PC-3 (cell line): Measurements from ENCODE around the gene GGNBP2. TPM values are rescaled to one million over a fixed set of nuclear protein-coding genes. Genes with fewer than 3 reads are reported as not detected.

Source experiments
- ATAC-seq: fragments of 200-7000 bp; cut with Tn5 transposase; 2 replicates; pipeline ENCODE4 v1.9.1; 2020; ENCODE audit warnings: mild to moderate bottlenecking, moderate library complexity
- BruUV-seq: library from RNA; stranded (reverse); fragments of 400-500 nt; replicated peaks from 2 replicates; lab custom pipeline; 2021; lab: Mats Ljungman, UMichigan
- CTCF ChIA-PET: fragments of 300-600 bp; sonication (Branson Sonifier 250); formaldehyde crosslinking; loops from one replicate; lab custom pipeline; 2022; ENCODE audit warnings: antibody characterized with exemption; lab: Charles Lee
- POLR2A ChIA-PET: fragments of 300-600 bp; sonication (Branson Sonifier 250); formaldehyde crosslinking; loops from one replicate; lab custom pipeline; 2022; ENCODE audit warnings: antibody characterized with exemption; ENCODE audit not compliant: unreplicated experiment; lab: Charles Lee
- DNase-seq: peaks from one replicate; pipeline ENCODE4 v3.0.0-alpha.2; 2015
- H2AFZ ChIP-seq: fragments of 300-600 bp; sonication (generic); 2 replicates; pipeline ENCODE4 v1.6.0; 2016; ENCODE audit warnings: antibody characterized with exemption, low read length
- H3F3A ChIP-seq: fragments of 300-600 bp; sonication (generic); one replicate; pipeline ENCODE4 v1.6.0; 2017; ENCODE audit warnings: antibody characterized with exemption, low read length, control low read depth, mild to moderate bottlenecking; ENCODE audit not compliant: unreplicated experiment
- H3K27ac ChIP-seq: fragments of 300-600 bp; sonication (generic); 2 replicates; pipeline ENCODE4 v1.5.1; 2016; ENCODE audit warnings: mild to moderate bottlenecking, low read length
- H3K27me3 ChIP-seq: fragments of 300-600 bp; sonication (generic); 2 replicates; pipeline ENCODE4 v1.6.1; 2016; ENCODE audit warnings: low read length, mixed read lengths
- H3K36me3 ChIP-seq: fragments of 300-600 bp; sonication (generic); 2 replicates; pipeline ENCODE4 v1.6.1; 2016; ENCODE audit warnings: low read depth, mixed run types, low read length, mixed read lengths
- H3K4me1 ChIP-seq: fragments of 300-600 bp; sonication (generic); 2 replicates; pipeline ENCODE4 v1.5.1; 2016; ENCODE audit warnings: low read length; ENCODE audit not compliant: insufficient read depth
- H3K4me2 ChIP-seq: fragments of 300-600 bp; sonication (generic); 2 replicates; pipeline ENCODE4 v1.6.0; 2016; ENCODE audit warnings: low read length
- H3K4me3 ChIP-seq: fragments of 300-600 bp; sonication (generic); 2 replicates; pipeline ENCODE4 v1.5.1; 2016; ENCODE audit warnings: mild to moderate bottlenecking, low read length, mixed read lengths
- H3K79me2 ChIP-seq: fragments of 300-600 bp; sonication (generic); 2 replicates; pipeline ENCODE4 v1.6.1; 2017; ENCODE audit warnings: low read length, mixed read lengths
- H3K9ac ChIP-seq: fragments of 300-600 bp; sonication (generic); 2 replicates; pipeline ENCODE4 v1.6.0; 2016; ENCODE audit warnings: mild to moderate bottlenecking, low read length
- H3K9me2 ChIP-seq: fragments of 300-600 bp; sonication (generic); replicated peaks from 2 replicates; pipeline ENCODE4 v1.6.1; 2016; ENCODE audit warnings: mixed run types, low read length, mixed read lengths
- H3K9me3 ChIP-seq: fragments of 300-600 bp; sonication (generic); 2 replicates; pipeline ENCODE4 v1.6.1; 2016; ENCODE audit warnings: low read length, mixed read lengths
- H4K20me1 ChIP-seq: fragments of 300-600 bp; sonication (generic); 2 replicates; pipeline ENCODE4 v1.6.1; 2016; ENCODE audit warnings: low read length, mixed read lengths
- CTCF ChIP-seq: fragments of 300-600 bp; sonication (generic); conservative IDR thresholded peaks from 2 replicates; pipeline ENCODE4 v1.5.1; 2017; ENCODE audit warnings: antibody characterized with exemption, low read depth, mild to moderate bottlenecking, low read length
- EZH2 ChIP-seq: fragments of 300-600 bp; sonication (generic); IDR thresholded peaks from one replicate; pipeline ENCODE4 v1.6.1; 2017; ENCODE audit warnings: antibody characterized with exemption, mild to moderate bottlenecking, low read length; ENCODE audit not compliant: unreplicated experiment
- EZH2phosphoT487 ChIP-seq: fragments of 300-600 bp; sonication (generic); IDR thresholded peaks from 2 replicates; pipeline ENCODE4 v1.6.1; 2018; ENCODE audit warnings: mild to moderate bottlenecking, antibody characterized with exemption, low read length, borderline replicate concordance
- intact Hi-C: fragments of 100-400 bp; cut with micrococcal nuclease; formaldehyde crosslinking; loops from 2 replicates; pipeline ENCODE4 v1.9.0; 2023
- total RNA-seq: library from RNA; depleted of rRNA; stranded (reverse); fragments of >200 nt; gene quantifications from 2 replicates; pipeline ENCODE4 v1.2.3, GENCODE V29; 2014

GGNBP2 gene
- total RNA-seq, 1 experiment from 2014 or later = 33.0 TPM

- H3K27me3 ChIP-seq = no peaks in the 10 kb centered on the region
- H3K4me2 ChIP-seq = no peak overlapping the region
- TF ChIP-seq CTCF (no peak), EZH2 (no peak)
- intact Hi-C loops = no loop called here
- no peaks in the 10 kb centered on the region for H3K4me1 ChIP-seq
- no peak overlapping the region for H3K4me3 ChIP-seq
- H3K27ac ChIP-seq = no peak overlapping the region
- ChIA-PET POLR2A (no interaction called here), CTCF (no interaction called here)
- no peak overlapping the region for H3K9ac ChIP-seq
- H3K79me2 ChIP-seq = no peaks in the 10 kb centered on the region
- H3K9me3 ChIP-seq = no peaks in the 10 kb centered on the region
- no peaks in the 10 kb centered on the region for H3K9me2 ChIP-seq
- no peak for DNase-seq
- H2AFZ ChIP-seq = no peak overlapping the region
- no TSS peak for BruUV-seq
- H3F3A ChIP-seq = no peaks in the 10 kb centered on the region
- ATAC-seq = no peak
- peaks cover under 1% of the 10 kb centered on the region; the same call in 1 of the 2 replicates for H3K36me3 ChIP-seq
- no peaks in the 10 kb centered on the region for H4K20me1 ChIP-seq
These were observed 43.4 kb upstream of the GGNBP2 start for GRCh38 chr17:36501351-36501750.

DNA sequence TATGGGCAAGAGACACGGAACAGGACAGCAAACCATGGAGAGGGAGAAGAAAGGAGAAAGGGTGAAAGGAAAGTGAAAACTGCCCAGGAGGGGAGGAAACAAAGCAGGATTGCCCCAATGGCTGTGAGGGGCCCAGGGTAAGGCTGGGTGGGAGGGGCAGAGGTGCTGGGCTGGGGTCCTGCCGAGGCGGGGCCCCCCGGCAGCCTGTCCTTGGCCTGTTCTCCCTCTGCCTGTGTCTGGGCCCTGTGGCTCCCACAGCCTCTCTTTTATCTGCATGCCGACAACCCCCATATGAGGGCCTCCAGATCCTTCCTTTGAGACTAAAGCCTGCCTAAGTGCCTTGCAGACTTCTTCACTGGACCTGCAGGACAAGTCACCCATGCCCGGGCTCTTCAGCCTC is 42.8 kb upstream of the GGNBP2 start:
- Histone ChIP-seq H3K4me1 (no peaks in the 10 kb centered on the region), H3K27ac (no peak overlapping the region), H3K79me2 (no peaks in the 10 kb centered on the region), H3K4me2 (no peak overlapping the region), H4K20me1 (no peaks in the 10 kb centered on the region), H3K9me2 (no peaks in the 10 kb centered on the region), H3K36me3 (no peaks in the 10 kb centered on the region; the same call in 1 of the 2 replicates), H3K9ac (no peak overlapping the region), H2AFZ (no peak overlapping the region), H3K4me3 (no peak overlapping the region), H3F3A (no peaks in the 10 kb centered on the region), H3K9me3 (no peaks in the 10 kb centered on the region), H3K27me3 (no peaks in the 10 kb centered on the region)
- TF ChIP-seq CTCF = no peak
- no peak for TF ChIP-seq EZH2
- TF ChIP-seq EZH2phosphoT487 = no peak
- POLR2A ChIA-PET = no interaction called here
- no TSS peak for BruUV-seq
- DNase-seq (no peak), ATAC-seq (no peak)
- CTCF ChIA-PET = no interaction called here
- intact Hi-C loops = no loop called here

- no peaks in the 10 kb centered on the region for H3K9me2 ChIP-seq
- no peaks in the 10 kb centered on the region for H3K4me1 ChIP-seq
- no peaks in the 10 kb centered on the region for H3K27me3 ChIP-seq
- ATAC-seq (no peak), DNase-seq (no peak)
- no TSS peak for BruUV-seq
- ChIA-PET POLR2A (no interaction called here), CTCF (no interaction called here)
- no peak overlapping the region for H3K27ac ChIP-seq
- H4K20me1 ChIP-seq = no peaks in the 10 kb centered on the region
- no peaks in the 10 kb centered on the region for H3K79me2 ChIP-seq
- H3F3A ChIP-seq = no peaks in the 10 kb centered on the region
- H3K36me3 ChIP-seq = no peaks in the 10 kb centered on the region; the same call in 1 of the 2 replicates
- no peak for TF ChIP-seq EZH2phosphoT487
- no peak for TF ChIP-seq CTCF
- no peak for TF ChIP-seq EZH2
- no peak overlapping the region for H3K4me2 ChIP-seq
- no peaks in the 10 kb centered on the region for H3K9me3 ChIP-seq
- no peak overlapping the region for H2AFZ ChIP-seq
- no peak overlapping the region for H3K4me3 ChIP-seq
- intact Hi-C loops = no loop called here
- H3K9ac ChIP-seq = no peak overlapping the region
These were observed 41.1 kb upstream of the GGNBP2 start for GRCh38 chr17:36503456-36504155.
